LNCaP clone FGC (cell line): ENCODE results near the gene POLR2H.

Experiments
- DNase-seq: peaks from one replicate; pipeline ENCODE4 v3.0.0-alpha.2; 2011; ENCODE audit warnings: low read depth
- H3K4me3 ChIP-seq: 2 replicates; pipeline ENCODE4 v1.5.1; 2011; ENCODE audit warnings: mild to moderate bottlenecking, low read depth, low read length, control low read depth
- TF ChIP-seq, protein P1 (sequence below): IDR thresholded peaks from 2 replicates; pipeline ENCODE4 v1.5.1; 2012; ENCODE audit warnings: mild to moderate bottlenecking; ENCODE audit not compliant: control insufficient read depth, insufficient read depth; ENCODE audit errors: extremely low read depth

POLR2H gene

GRCh38 chr3:184335291-184335660 is 26.2 kb upstream of the POLR2H start:
- peak overlapping the region; percentile 72 for H3K4me3 ChIP-seq
- no peak for DNase-seq
- TF ChIP-seq, protein P1, sequence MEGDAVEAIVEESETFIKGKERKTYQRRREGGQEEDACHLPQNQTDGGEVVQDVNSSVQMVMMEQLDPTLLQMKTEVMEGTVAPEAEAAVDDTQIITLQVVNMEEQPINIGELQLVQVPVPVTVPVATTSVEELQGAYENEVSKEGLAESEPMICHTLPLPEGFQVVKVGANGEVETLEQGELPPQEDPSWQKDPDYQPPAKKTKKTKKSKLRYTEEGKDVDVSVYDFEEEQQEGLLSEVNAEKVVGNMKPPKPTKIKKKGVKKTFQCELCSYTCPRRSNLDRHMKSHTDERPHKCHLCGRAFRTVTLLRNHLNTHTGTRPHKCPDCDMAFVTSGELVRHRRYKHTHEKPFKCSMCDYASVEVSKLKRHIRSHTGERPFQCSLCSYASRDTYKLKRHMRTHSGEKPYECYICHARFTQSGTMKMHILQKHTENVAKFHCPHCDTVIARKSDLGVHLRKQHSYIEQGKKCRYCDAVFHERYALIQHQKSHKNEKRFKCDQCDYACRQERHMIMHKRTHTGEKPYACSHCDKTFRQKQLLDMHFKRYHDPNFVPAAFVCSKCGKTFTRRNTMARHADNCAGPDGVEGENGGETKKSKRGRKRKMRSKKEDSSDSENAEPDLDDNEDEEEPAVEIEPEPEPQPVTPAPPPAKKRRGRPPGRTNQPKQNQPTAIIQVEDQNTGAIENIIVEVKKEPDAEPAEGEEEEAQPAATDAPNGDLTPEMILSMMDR: no peak

- no peak for DNase-seq
- TF ChIP-seq, protein P1: no peak
- H3K4me3 ChIP-seq: peak overlapping the region; percentile 72
Measured at GRCh38 chr3:184335661-184336546, 25.6 kb upstream of the POLR2H start.

DNA sequence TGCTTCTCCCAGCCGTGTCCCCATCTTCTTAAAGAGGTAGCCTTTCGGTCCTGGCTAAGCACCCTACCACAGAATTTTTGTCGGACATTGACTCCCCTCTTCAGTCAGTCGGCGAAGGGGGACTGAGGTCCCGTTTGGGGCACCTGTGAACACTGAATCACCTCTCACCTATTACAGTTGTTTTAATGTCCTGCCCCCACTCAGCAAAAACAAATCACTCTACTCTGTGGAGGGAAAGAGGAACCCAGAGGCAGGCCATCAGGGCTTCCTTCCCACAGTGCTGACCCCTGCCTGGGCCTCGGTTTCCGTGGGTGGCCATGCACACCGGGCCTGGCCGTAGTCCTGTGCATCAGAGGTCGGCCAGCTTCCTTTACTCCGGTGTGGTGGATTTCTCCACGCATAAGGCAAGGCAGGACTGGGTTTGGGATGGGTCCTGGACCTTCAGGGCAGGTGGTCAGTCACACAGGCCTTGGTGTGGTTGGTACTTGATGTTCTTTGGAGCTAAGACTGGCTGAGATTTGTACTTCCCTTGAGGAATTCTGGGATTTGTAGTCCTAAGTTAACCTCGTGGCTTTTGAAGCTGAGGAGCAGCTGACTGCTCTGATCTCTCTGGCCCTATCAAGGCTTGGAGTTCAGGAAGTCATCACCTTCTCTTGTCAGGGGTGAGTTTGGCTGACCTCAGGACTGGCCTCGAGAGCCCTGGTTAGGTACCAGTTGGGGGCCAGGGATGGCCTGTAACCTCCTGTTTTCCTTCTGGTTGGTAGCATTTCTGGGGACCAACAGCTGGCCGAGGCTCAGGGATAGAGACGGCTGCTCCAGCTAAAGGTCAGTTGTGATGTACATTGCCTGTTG is 24.7 kb upstream of the POLR2H start:
- H3K4me3 ChIP-seq: peak overlapping the region; percentile 72
- TF ChIP-seq, protein P1: no peak
- DNase-seq: peak; percentile 59

DNA sequence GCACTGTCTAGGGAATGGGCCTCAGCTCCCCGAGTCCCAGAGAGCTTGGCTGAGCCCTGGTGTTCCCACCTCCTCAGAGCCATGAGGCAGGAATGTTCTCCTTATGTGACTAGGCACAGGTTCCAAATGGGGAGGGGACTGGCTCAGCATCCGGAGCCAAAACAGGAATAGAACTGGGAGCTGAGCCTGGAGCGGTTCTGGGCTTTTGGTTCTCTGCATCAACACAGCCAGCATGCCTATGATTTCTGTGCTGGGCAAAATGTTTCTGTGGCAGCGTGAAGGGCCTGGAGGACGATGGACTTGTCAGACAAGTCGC is 24.2 kb upstream of the POLR2H start, which contains the start of gene FAM131A:
Gene FAM131A (plus strand): TSS at position 202 of the 316 bp plus-strand sequence. CDS start 31 bp downstream, at position 233.
- peak within 1 kb of the TSS; percentile 72 for H3K4me3 ChIP-seq
- DNase-seq: no peak
- TF ChIP-seq, protein P1: no peak

GRCh38 chr3:184337981-184338380 is 23.5 kb upstream of the POLR2H start:
- DNase-seq: no peak
- TF ChIP-seq, protein P1: no peak
- peak overlapping the region; percentile 72; the same call in 1 of the 2 replicates for H3K4me3 ChIP-seq

GRCh38 chr3:184338511-184338945 is 23.0 kb upstream of the POLR2H start:
- no peak overlapping the region for H3K4me3 ChIP-seq
- TF ChIP-seq, protein P1: no peak
- no peak for DNase-seq
